ENCODE results near the gene SEMA4D.

The SEMA4D gene

DNA sequence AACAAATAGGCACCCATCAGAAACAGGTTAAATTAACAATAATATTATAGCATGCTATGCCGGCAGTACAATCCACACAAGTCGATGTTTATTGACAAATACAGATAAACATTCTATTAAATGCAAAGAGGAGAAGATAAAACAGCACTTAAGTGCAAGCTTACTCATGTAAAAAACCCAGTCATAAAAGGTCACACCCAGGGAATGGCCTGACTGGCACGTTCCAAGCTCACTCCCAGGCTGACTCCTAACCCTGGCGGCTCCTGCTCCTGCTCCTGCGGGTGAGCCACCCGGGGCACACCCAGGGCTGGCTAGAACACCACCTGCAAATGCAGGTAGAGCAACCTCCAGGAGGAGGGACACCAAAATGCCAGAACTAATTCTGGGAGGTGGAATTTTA lies 66.9 kb downstream of the SEMA4D start:
- Histone ChIP-seq H3K9ac (ENCODE audit: low read depth, low read length, poor library complexity, severe bottlenecking) (no peak overlapping the region), H3K27me3 (ENCODE audit: insufficient read depth, low read length, poor library complexity, severe bottlenecking) (no peaks in the 10 kb centered on the region), H3K36me3 (ENCODE audit: insufficient read depth, low read length) (peaks cover 21% of the 10 kb centered on the region; the same call in 1 of the 2 replicates), H3K4me1 (ENCODE audit: insufficient read depth, low read length, poor library complexity, severe bottlenecking) (peaks cover 55% of the 10 kb centered on the region), H3F3A (ENCODE audit: low read depth) (peaks cover 7% of the 10 kb centered on the region; the same call in 1 of the 2 replicates), H3K4me2 (ENCODE audit: low read depth, low read length, poor library complexity, severe bottlenecking) (no peak overlapping the region), H2AFZ (ENCODE audit: low read length) (no peak overlapping the region), H3K79me2 (ENCODE audit: insufficient read depth, low read length) (peaks cover 98% of the 10 kb centered on the region), H4K20me1 (ENCODE audit: insufficient read depth, low read length, poor library complexity, severe bottlenecking) (peaks cover 94% of the 10 kb centered on the region), H3K9me3 (ENCODE audit: insufficient read depth, low read depth, low read length) (no peaks in the 10 kb centered on the region), H3K4me3 (ENCODE audit: low read length, poor library complexity, severe bottlenecking) (no peak overlapping the region), H3K9me2 (replicated peaks; ENCODE audit: low read depth, low read length) (no peaks in the 10 kb centered on the region)
- TF ChIP-seq, protein P1, sequence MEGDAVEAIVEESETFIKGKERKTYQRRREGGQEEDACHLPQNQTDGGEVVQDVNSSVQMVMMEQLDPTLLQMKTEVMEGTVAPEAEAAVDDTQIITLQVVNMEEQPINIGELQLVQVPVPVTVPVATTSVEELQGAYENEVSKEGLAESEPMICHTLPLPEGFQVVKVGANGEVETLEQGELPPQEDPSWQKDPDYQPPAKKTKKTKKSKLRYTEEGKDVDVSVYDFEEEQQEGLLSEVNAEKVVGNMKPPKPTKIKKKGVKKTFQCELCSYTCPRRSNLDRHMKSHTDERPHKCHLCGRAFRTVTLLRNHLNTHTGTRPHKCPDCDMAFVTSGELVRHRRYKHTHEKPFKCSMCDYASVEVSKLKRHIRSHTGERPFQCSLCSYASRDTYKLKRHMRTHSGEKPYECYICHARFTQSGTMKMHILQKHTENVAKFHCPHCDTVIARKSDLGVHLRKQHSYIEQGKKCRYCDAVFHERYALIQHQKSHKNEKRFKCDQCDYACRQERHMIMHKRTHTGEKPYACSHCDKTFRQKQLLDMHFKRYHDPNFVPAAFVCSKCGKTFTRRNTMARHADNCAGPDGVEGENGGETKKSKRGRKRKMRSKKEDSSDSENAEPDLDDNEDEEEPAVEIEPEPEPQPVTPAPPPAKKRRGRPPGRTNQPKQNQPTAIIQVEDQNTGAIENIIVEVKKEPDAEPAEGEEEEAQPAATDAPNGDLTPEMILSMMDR (conservative IDR thresholded peaks at IDR 0.05; ENCODE audit: low read length) = no peak
- no peak for TF ChIP-seq EZH2phosphoT487 (IDR thresholded peaks at IDR 0.05; ENCODE audit: borderline replicate concordance)

DNA sequence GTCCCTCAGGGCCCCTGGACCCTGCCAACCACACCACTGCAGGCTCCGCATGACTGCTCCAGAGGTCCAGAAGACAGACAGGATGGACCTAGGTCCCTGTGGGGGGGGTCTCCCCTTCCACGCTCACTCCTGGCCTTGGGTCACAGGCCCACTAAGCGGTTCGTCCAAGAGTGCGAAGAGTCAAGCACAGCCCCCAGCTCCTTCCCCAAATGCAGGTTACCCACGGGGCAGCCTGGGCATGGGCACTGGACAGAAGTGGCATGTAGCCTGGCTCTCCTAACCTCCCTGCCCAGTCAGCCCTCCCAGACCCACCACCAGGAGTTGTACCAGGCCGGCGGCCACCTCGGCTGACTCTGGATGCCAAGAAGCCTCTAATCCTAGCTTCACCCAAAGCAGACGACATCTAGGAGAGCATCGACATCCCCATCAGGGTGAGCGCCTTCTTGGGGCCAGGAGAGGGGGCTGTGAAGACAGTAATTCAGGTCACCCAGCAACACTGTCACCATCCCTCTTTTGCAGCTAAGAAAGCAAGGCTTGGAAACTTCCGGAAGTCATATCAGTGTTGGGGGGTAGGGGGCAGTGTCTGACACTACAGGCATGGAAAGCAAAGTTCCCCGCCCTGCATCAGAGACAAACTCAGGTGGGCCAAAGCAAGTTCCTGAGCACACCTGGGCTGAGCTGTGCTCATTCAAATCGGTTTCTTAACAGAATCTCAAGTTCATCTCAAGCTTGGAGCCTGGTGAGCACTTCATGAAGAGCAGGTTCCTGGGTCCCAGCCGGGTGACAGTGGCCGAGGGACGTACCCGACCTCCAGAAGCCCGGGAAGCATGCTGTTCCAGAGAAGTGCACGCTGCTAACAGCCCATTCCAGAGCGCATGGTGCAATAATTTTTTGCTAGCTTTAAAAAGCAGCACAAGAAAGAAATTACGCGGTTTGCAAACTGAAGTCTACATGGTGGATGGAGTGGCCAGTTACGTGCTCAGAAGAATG lies 68.7 kb downstream of the SEMA4D start:
- H3K4me3 ChIP-seq (ENCODE audit: low read length, poor library complexity, severe bottlenecking) = no peak overlapping the region
- H3F3A ChIP-seq (ENCODE audit: low read depth) = peaks cover 7% of the 10 kb centered on the region; the same call in 1 of the 2 replicates
- peaks cover 94% of the 10 kb centered on the region for H4K20me1 ChIP-seq (ENCODE audit: insufficient read depth, low read length, poor library complexity, severe bottlenecking)
- no peak for TF ChIP-seq EZH2phosphoT487 (IDR thresholded peaks at IDR 0.05; ENCODE audit: borderline replicate concordance)
- TF ChIP-seq, protein P1 (conservative IDR thresholded peaks at IDR 0.05; ENCODE audit: low read length) = peak; percentile 79
- H3K4me2 ChIP-seq (ENCODE audit: low read depth, low read length, poor library complexity, severe bottlenecking) = no peak overlapping the region
- H3K9ac ChIP-seq (ENCODE audit: low read depth, low read length, poor library complexity, severe bottlenecking) = no peak overlapping the region
- H3K4me1 ChIP-seq (ENCODE audit: insufficient read depth, low read length, poor library complexity, severe bottlenecking) = peaks cover 73% of the 10 kb centered on the region
- peaks cover 98% of the 10 kb centered on the region for H3K79me2 ChIP-seq (ENCODE audit: insufficient read depth, low read length)
- H3K9me2 ChIP-seq (replicated peaks; ENCODE audit: low read depth, low read length) = no peaks in the 10 kb centered on the region
- peaks cover 23% of the 10 kb centered on the region; the same call in 1 of the 2 replicates for H3K36me3 ChIP-seq (ENCODE audit: insufficient read depth, low read length)
- no peaks in the 10 kb centered on the region for H3K9me3 ChIP-seq (ENCODE audit: insufficient read depth, low read depth, low read length)
- no peak overlapping the region for H2AFZ ChIP-seq (ENCODE audit: low read length)
- no peaks in the 10 kb centered on the region for H3K27me3 ChIP-seq (ENCODE audit: insufficient read depth, low read length, poor library complexity, severe bottlenecking)

DNA sequence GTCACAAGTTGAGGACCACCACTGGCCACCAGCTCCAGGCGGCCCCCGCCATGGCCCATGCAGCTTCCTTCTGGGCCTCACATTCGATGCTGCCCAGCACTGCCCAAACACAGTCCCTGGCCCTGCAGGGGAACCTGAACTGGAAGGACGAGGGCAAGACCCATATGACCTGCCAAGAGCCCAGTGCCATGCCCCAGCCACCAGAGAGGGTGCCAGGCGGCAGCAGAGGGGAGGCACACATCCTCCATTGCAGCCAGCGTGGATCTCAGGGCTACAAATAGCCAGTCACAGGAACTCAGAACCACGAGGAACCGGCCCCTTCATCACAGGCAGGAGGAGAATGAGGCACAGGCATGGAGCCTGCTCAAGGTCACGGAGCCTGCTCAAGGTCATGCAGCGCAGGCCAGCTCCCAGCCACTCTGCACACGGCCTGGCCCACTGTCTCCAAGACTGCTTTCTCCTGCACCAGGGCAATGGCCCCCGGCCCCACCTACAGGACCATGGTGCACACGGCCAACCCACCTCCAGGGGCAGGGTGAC lies 69.6 kb downstream of the SEMA4D start:
- Histone ChIP-seq H3K4me1 (ENCODE audit: insufficient read depth, low read length, poor library complexity, severe bottlenecking) (peaks cover 76% of the 10 kb centered on the region), H3K4me3 (ENCODE audit: low read length, poor library complexity, severe bottlenecking) (no peak overlapping the region), H3K9me2 (replicated peaks; ENCODE audit: low read depth, low read length) (no peaks in the 10 kb centered on the region)

More for the DNA sequence above, 69.6 kb downstream of the SEMA4D start:
- Histone ChIP-seq H3K4me2 (ENCODE audit: low read depth, low read length, poor library complexity, severe bottlenecking) (no peak overlapping the region), H3K36me3 (ENCODE audit: insufficient read depth, low read length) (peaks cover 18% of the 10 kb centered on the region; the same call in 1 of the 2 replicates), H4K20me1 (ENCODE audit: insufficient read depth, low read length, poor library complexity, severe bottlenecking) (peaks cover 94% of the 10 kb centered on the region), H3F3A (ENCODE audit: low read depth) (peaks cover 7% of the 10 kb centered on the region; the same call in 1 of the 2 replicates), H2AFZ (ENCODE audit: low read length) (no peak overlapping the region), H3K79me2 (ENCODE audit: insufficient read depth, low read length) (peaks cover 98% of the 10 kb centered on the region), H3K9me3 (ENCODE audit: insufficient read depth, low read depth, low read length) (no peaks in the 10 kb centered on the region), H3K27me3 (ENCODE audit: insufficient read depth, low read length, poor library complexity, severe bottlenecking) (no peaks in the 10 kb centered on the region), H3K9ac (ENCODE audit: low read depth, low read length, poor library complexity, severe bottlenecking) (no peak overlapping the region)
- TF ChIP-seq, protein P1 (conservative IDR thresholded peaks at IDR 0.05; ENCODE audit: low read length) = no peak
- no peak for TF ChIP-seq EZH2phosphoT487 (IDR thresholded peaks at IDR 0.05; ENCODE audit: borderline replicate concordance)
